K562 (cell line): ENCODE measurements around the gene F12. TPM values are rescaled to one million over a fixed set of nuclear protein-coding genes. Genes with fewer than 3 reads are reported as not detected.
A peak's percentile ranks its signal among the peaks of the same experiment; 100 is the strongest.

ENCODE experiments used
- ATAC-seq: fragments of 200-7000 bp; cut with Tn5 transposase; 3 replicates; pipeline ENCODE4 v1.9.1; 2020; ENCODE audit warnings: moderate library complexity
- BruUV-seq: library from RNA; stranded (reverse); fragments of 400-500 nt; replicated peaks from 2 replicates; lab custom pipeline; 2021; lab: Mats Ljungman, UMichigan
- CTCF ChIA-PET: fragments of 300-600 bp; formaldehyde crosslinking; extraction: SDS; loops from one replicate; lab custom pipeline; 2021; ENCODE audit warnings: low intra/inter-chr PET ratio; lab: Yijun Ruan, JAX
- POLR2A ChIA-PET: fragments of 300-600, 350-650 bp; sonication (Branson Sonifier 250); formaldehyde crosslinking; extraction: SDS; loops from one replicate; lab custom pipeline; 2021; ENCODE audit warnings: antibody characterized with exemption, inconsistent platforms; lab: Yijun Ruan, JAX
- DNase-seq, 4 experiments: peaks; one replicate each; pipeline versions ENCODE4 v3.0.0 to v3.0.0-alpha.2; 2011 to 2018; ENCODE audit warnings: low spot score in 3 of 4, mixed read lengths in 3 of 4; ENCODE audit errors: extremely low read depth in 1 of 4
- FAIRE-seq: peaks from 2 replicates; lab custom pipeline; 2011; peaks lifted over from hg19 to GRCh38; lab: Jason Lieb, UNC
- H2AFZ ChIP-seq: 2 replicates; pipeline ENCODE4 v1.6.0; 2011; ENCODE audit warnings: low read depth, low read length, control low read depth, inconsistent platforms
- H3K27ac ChIP-seq: fragments of 200-600 bp; 3 replicates; pipeline ENCODE4 v1.8.0; 2011; ENCODE audit warnings: low read depth, mild to moderate bottlenecking, control low read depth, inconsistent platforms, low read length, moderate library complexity, mixed read lengths; ENCODE audit errors: extremely low read depth
- H3K27me3 ChIP-seq, 2 experiments: fragments of 300-600 bp in 1 of 2; 2 replicates in 1 of 2; 3 replicates in 1 of 2; pipeline versions ENCODE4 v1.6.0 to v1.8.0; 2011; ENCODE audit warnings: inconsistent platforms in 2 of 2, low read length in 2 of 2, mild to moderate bottlenecking in 1 of 2, mixed read lengths in 1 of 2, moderate library complexity in 1 of 2; ENCODE audit not compliant: control insufficient read depth in 2 of 2, insufficient read depth in 2 of 2
- H3K36me3 ChIP-seq: fragments of 300-600 bp; 3 replicates; pipeline ENCODE4 v1.8.0; 2011; ENCODE audit warnings: mild to moderate bottlenecking, low read length, inconsistent platforms; ENCODE audit not compliant: control insufficient read depth, insufficient read depth
- H3K4me1 ChIP-seq, 2 experiments: fragments of 200-600 bp in 1 of 2; replicated peaks in 1 of 2; 2 replicates in 1 of 2; 3 replicates in 1 of 2; pipeline versions ENCODE4 v1.5.1 to v1.8.0; 2011; ENCODE audit warnings: inconsistent platforms in 2 of 2, low read length in 2 of 2, mild to moderate bottlenecking in 1 of 2, mixed read lengths in 1 of 2, moderate library complexity in 1 of 2; ENCODE audit not compliant: control insufficient read depth in 2 of 2, insufficient read depth in 2 of 2
- H3K4me2 ChIP-seq: 2 replicates; pipeline ENCODE4 v1.6.1; 2011; ENCODE audit warnings: low read length, control low read depth, inconsistent platforms, mixed read lengths; ENCODE audit not compliant: insufficient read depth
- H3K4me3 ChIP-seq: fragments of 200-600 bp; sonication (generic), shearing (Covaris generic); 2 replicates; pipeline ENCODE4 v1.5.1; 2016; ENCODE audit warnings: control low read depth, inconsistent platforms
- H3K79me2 ChIP-seq: fragments of 200-600 bp; 3 replicates; pipeline ENCODE4 v1.8.0; 2011; ENCODE audit warnings: low read length, inconsistent platforms; ENCODE audit not compliant: control insufficient read depth, insufficient read depth
- H3K9ac ChIP-seq, 2 experiments: 2 replicates each; pipeline versions ENCODE4 v1.6.0 to v1.6.1; 2011; ENCODE audit warnings: low read depth in 2 of 2, low read length in 2 of 2, control low read depth in 1 of 2, inconsistent platforms in 1 of 2, mild to moderate bottlenecking in 1 of 2, mixed read lengths in 1 of 2; ENCODE audit not compliant: insufficient read depth in 1 of 2
- H3K9me1 ChIP-seq: one replicate; pipeline ENCODE4 v1.6.0; 2011; ENCODE audit warnings: inconsistent platforms, mild to moderate bottlenecking, low read length, moderate library complexity; ENCODE audit not compliant: control insufficient read depth, insufficient read depth
- H3K9me3 ChIP-seq: replicated peaks from 2 replicates; pipeline ENCODE4 v1.5.1; 2011; ENCODE audit warnings: low read depth, low read length, inconsistent platforms; ENCODE audit not compliant: control insufficient read depth, insufficient read depth
- H4K20me1 ChIP-seq: replicated peaks from 2 replicates; pipeline ENCODE4 v1.6.1; 2011; ENCODE audit warnings: low read length, inconsistent platforms, mixed read lengths; ENCODE audit not compliant: control insufficient read depth, insufficient read depth
- DMBX1 ChIP-seq: fragments of 250-450 bp; sonication (Bioruptor Pico); IDR thresholded peaks from 2 replicates; pipeline ENCODE4 v1.8.0; 2022; ENCODE audit warnings: inconsistent platforms, mild to moderate bottlenecking, moderate library complexity, borderline replicate concordance
- HNRNPK ChIP-seq: fragments of 200-400 bp; formaldehyde crosslinking; IDR thresholded peaks from one replicate; pipeline ENCODE4 v1.6.1; 2018; ENCODE audit warnings: mild to moderate bottlenecking, low read depth, low read length; ENCODE audit not compliant: poor library complexity, severe bottlenecking
- HSF4 ChIP-seq: fragments of 250-450 bp; sonication (Bioruptor Pico); IDR thresholded peaks from 2 replicates; pipeline ENCODE4 v2.1.2; 2022; ENCODE audit warnings: mild to moderate bottlenecking, moderate library complexity, borderline replicate concordance
- POLR2AphosphoS2 ChIP-seq: IDR thresholded peaks from 2 replicates; pipeline ENCODE4 v1.6.1; 2012; ENCODE audit warnings: low read length, improper control_type of control experiment
- PURB ChIP-seq: sonication (generic); formaldehyde crosslinking; IDR thresholded peaks from 2 replicates; pipeline ENCODE4 v1.9.0; 2021; ENCODE audit warnings: low read depth, mild to moderate bottlenecking, missing genetic modification reagents
- SIN3B ChIP-seq: fragments of 450-650 bp; IDR thresholded peaks from 2 replicates; pipeline ENCODE4 v1.6.1; 2017; ENCODE audit warnings: low read depth, mild to moderate bottlenecking, moderate library complexity
- TCFL5 ChIP-seq: fragments of 250-450 bp; sonication (Bioruptor Pico); conservative IDR thresholded peaks from 2 replicates; pipeline ENCODE4 v1.6.1; 2021; ENCODE audit warnings: mild to moderate bottlenecking, moderate library complexity, matching md5 sums
- ZBTB17 ChIP-seq: fragments of 450-650 bp; formaldehyde crosslinking; IDR thresholded peaks from 2 replicates; pipeline ENCODE4 v1.4.0; 2020; ENCODE audit warnings: mild to moderate bottlenecking
- ZNF263 ChIP-seq: sonication (generic); formaldehyde crosslinking; IDR thresholded peaks from 2 replicates; pipeline ENCODE4 v1.8.0; 2022; ENCODE audit warnings: mild to moderate bottlenecking, missing genetic modification reagents, borderline replicate concordance
- ZNF407 ChIP-seq: fragments of 450-650 bp; IDR thresholded peaks from 2 replicates; pipeline ENCODE4 v1.6.1; 2016; ENCODE audit warnings: low read depth
- WGBS: fragments of 100-300 bp; shearing (Covaris generic); methylation state at CpG from one replicate; pipeline ENCODE4 v1.1.6; 2016; ENCODE audit warnings: low coverage, mixed read lengths; ENCODE audit not compliant: insufficient coverage; ENCODE audit errors: missing lambda C conversion rate; 5-methylcytosine and 5-hydroxymethylcytosine counted together
- in situ Hi-C: fragments of 300-500 bp; cut with MboI; formaldehyde crosslinking; loops from 4 replicates; pipeline ENCODE4 v1.15.0; 2018; ENCODE audit warnings: inconsistent platforms, mixed read lengths
- intact Hi-C: fragments of 100-400 bp; cut with micrococcal nuclease; formaldehyde crosslinking; loops from 2 replicates; pipeline ENCODE4 v1.14.2; 2022
- polyA plus RNA-seq, 8 experiments: library from polyadenylated mRNA; depleted of rRNA in 4 of 8; stranded (reverse) in 5 of 8; unstranded in 3 of 8; fragments of >200 nt; fragmentation: Nextera tagmentation in 2 of 8; fragmentation: Illumina TruSeq in 1 of 8; extraction: Ambion mirVana in 2 of 8; extraction: Trizol in 1 of 8; gene quantifications; 2 replicates each; pipeline versions ENCODE4 v1.2.1 to v1.2.3, GENCODE V29; 2011 to 2014; ENCODE audit warnings: inconsistent platforms in 1 of 8, missing spikeins in 1 of 8
- total RNA-seq, 7 experiments: library from RNA; depleted of rRNA in 6 of 7; stranded (reverse); fragments of >200 nt in 6 of 7; fragmentation: Illumina TruSeq in 2 of 7; extraction: Trizol in 2 of 7; gene quantifications; 2 replicates each; pipeline versions ENCODE4 v1.2.1 to v1.2.3, GENCODE V29; 2011 to 2021; ENCODE audit warnings: low replicate concordance in 1 of 7
- TF ChIP-seq, protein P1 (sequence below): fragments of 450-650 bp; IDR thresholded peaks from 2 replicates; pipeline ENCODE4 v1.6.1; 2017; ENCODE audit warnings: antibody characterized with exemption

The F12 gene
- total and polyA plus RNA-seq, 9 of the 15 experiments (the other 6 are each of a cell fraction or from before 2014, with no cell fraction given), result 0.59 to 18.3 (median 3.6) TPM

DNA sequence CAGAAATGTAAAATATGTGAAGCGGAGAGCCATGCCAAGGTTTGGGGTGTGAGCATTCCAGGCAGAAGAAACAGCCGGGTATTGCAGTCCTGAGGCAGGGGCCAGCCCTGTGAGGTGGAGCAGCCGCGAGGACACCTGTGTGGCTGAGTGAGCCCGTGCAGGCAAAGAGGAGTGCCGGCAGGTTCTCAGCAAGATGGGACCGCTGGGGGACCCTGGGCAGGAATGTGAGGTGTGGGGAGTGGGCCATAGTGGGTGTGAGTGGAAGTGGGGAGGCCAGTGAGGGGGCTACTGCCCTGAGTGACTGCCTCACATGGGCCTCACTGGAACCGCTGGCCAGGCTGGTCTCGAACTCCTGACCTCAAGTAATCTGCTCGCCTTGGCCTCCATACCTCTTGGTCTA, 29.1 kb upstream of the F12 start (continued):
- no peak for TF ChIP-seq ZNF407

GRCh38 chr5:177437623-177438022, 28.3 kb upstream of the F12 start:
- intact Hi-C loops, result no loop called here
- peak in 2 of 4 experiments; percentile 41 to 48 for DNase-seq
- H3K36me3 ChIP-seq, result peaks cover 96% of the 10 kb centered on the region; the same call in 2 of the 3 replicates
- H3K79me2 ChIP-seq, result no peaks in the 10 kb centered on the region
- H3K27me3 ChIP-seq, result no peaks in the 10 kb centered on the region
- H3K4me1 ChIP-seq, result peaks cover 0 to 31% of the 10 kb centered on the region in 2 experiments; a peak in 2 of 5 replicates
- H2AFZ ChIP-seq, result no peak overlapping the region
- FAIRE-seq, result no peak
- ChIA-PET POLR2A (interaction anchor here (0.7 to 2.2 kb wide), 8 partner anchors 9 to 129 kb away, joined by 3 to 16 read pairs (median 3); partner anchors contain the start of genes GRK6 and PRR7), CTCF (no interaction called here)
- H4K20me1 ChIP-seq, result 0 out of 2 replicates have a peak, but pooled peaks cover 3% of the 10 kb centered on the region
- 81% methylated on average over 4 of the region's 4 CpGs for WGBS
- H3K4me2 ChIP-seq, result no peak overlapping the region
- no peaks in the 10 kb centered on the region for H3K9me1 ChIP-seq
- in situ Hi-C loops, result no loop called here
- ATAC-seq, result peak; percentile 7; the same call in 2 of the 3 replicates
- no peak overlapping the region for H3K9ac ChIP-seq
- no peaks in the 10 kb centered on the region for H3K9me3 ChIP-seq
- H3K4me3 ChIP-seq, result no peak overlapping the region
- TSS peak; percentile 19 for BruUV-seq
- H3K27ac ChIP-seq, result no peak overlapping the region
- TF ChIP-seq SIN3B, result no peak
- TF ChIP-seq PURB (CRISPR knock-in tag), result no peak
- TF ChIP-seq POLR2AphosphoS2, result no peak
- TF ChIP-seq ZNF263, result no peak
- no peak for TF ChIP-seq DMBX1 (CRISPR knock-in tag)
- TF ChIP-seq, protein P1, sequence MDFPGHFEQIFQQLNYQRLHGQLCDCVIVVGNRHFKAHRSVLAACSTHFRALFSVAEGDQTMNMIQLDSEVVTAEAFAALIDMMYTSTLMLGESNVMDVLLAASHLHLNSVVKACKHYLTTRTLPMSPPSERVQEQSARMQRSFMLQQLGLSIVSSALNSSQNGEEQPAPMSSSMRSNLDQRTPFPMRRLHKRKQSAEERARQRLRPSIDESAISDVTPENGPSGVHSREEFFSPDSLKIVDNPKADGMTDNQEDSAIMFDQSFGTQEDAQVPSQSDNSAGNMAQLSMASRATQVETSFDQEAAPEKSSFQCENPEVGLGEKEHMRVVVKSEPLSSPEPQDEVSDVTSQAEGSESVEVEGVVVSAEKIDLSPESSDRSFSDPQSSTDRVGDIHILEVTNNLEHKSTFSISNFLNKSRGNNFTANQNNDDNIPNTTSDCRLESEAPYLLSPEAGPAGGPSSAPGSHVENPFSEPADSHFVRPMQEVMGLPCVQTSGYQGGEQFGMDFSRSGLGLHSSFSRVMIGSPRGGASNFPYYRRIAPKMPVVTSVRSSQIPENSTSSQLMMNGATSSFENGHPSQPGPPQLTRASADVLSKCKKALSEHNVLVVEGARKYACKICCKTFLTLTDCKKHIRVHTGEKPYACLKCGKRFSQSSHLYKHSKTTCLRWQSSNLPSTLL, result no peak
- TF ChIP-seq ZBTB17 (CRISPR knock-in tag), result no peak
- no peak for TF ChIP-seq TCFL5 (CRISPR knock-in tag)
- no peak for TF ChIP-seq HNRNPK
- TF ChIP-seq HSF4 (CRISPR knock-in tag), result no peak
